Measurements from ENCODE around the gene RASGRP1. TPM values are rescaled to one million over a fixed set of nuclear protein-coding genes. Genes with fewer than 3 reads are reported as not detected.

RASGRP1 gene
- total RNA-seq, 4 donors from 2014 or later = 0.79 to 6.2 (median 1.9) TPM

DNA sequence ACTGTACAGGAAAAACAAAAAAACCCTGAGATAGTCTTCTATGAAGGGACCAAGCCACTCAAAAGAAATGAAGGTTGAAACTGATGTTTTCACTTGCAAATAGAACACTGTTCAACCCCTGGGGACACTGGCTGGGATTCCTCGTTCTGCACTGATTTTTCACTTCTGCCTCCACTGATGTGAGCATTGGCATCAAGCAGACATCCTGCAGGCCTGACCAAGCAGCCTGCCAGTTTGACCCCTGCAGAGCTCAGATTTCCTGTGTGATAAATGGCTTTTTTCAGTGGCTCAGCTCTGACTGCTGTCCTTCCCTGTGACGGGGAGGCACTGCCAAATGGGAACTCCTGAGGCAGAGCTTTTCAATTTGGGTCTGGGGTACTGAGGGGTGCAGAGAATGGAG, 50.0 kb downstream of the RASGRP1 start:
- TF ChIP-seq, protein P1, sequence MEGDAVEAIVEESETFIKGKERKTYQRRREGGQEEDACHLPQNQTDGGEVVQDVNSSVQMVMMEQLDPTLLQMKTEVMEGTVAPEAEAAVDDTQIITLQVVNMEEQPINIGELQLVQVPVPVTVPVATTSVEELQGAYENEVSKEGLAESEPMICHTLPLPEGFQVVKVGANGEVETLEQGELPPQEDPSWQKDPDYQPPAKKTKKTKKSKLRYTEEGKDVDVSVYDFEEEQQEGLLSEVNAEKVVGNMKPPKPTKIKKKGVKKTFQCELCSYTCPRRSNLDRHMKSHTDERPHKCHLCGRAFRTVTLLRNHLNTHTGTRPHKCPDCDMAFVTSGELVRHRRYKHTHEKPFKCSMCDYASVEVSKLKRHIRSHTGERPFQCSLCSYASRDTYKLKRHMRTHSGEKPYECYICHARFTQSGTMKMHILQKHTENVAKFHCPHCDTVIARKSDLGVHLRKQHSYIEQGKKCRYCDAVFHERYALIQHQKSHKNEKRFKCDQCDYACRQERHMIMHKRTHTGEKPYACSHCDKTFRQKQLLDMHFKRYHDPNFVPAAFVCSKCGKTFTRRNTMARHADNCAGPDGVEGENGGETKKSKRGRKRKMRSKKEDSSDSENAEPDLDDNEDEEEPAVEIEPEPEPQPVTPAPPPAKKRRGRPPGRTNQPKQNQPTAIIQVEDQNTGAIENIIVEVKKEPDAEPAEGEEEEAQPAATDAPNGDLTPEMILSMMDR (IDR thresholded peaks at IDR 0.05) = no peak
- DNase-seq (ENCODE audit: low spot score) (no peak), ATAC-seq (ENCODE audit: low FRiP score) (no peak)

DNA sequence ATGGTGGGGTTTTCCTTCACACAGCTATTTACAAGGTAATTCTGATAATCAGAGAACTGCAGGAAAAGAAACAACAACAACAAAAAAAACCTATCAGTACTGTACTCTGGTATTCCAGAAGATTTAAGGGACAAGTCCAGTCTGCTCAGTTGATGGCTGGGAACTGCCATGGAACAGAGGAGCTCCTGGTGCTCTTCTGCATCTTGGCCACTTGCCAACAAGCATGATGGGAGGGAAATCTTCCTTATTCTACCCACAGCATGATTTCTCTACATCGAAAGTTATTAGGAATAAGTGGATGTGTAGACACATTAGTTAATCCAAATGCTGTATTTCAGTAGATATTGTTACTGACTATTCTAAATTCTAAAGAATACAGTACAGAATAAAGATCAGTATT, 51.7 kb downstream of the RASGRP1 start:
- ATAC-seq (ENCODE audit: low FRiP score) (no peak), DNase-seq (ENCODE audit: low spot score) (no peak)
- TF ChIP-seq, protein P1 (IDR thresholded peaks at IDR 0.05) = no peak

DNA sequence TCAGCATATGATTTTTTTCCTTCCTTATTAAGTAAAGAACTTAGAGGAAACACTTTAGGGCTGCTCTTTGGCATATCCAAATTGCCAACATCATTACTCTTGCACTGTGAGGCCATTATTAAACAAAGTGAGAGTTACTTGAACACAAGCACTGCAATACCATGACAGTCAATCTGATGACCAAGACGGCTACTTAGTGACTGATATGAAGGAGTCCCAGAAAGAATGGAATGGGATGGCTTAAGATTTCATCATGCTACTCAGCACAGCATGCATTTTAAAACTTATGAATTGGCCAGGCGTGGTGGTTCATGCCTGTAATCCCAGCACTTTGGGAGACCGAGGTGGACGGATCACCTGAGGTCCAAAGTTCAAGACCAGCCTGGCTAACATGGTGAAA, 55.5 kb downstream of the RASGRP1 start:
- DNase-seq (ENCODE audit: low spot score) (no peak), ATAC-seq (ENCODE audit: low FRiP score) (no peak)
- TF ChIP-seq, protein P1 (IDR thresholded peaks at IDR 0.05) = no peak

DNA sequence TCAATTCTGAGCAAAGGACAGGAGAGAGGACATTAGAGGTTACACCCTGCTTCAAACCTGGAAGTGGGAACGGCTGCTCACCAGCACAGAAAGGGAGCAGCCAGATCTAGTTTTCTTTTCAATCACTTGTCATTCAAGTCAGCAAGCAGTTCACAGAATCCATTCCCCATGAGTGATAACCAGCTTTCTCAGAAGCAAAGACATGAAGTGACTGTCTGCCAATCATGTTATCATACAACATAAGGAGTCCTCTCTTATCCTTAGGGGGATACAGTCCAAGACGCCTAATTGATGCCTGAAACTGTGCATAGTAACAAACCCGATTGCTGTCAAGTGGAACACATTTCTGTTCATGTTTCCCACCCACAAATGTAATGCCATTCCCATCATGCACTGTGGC, 56.0 kb downstream of the RASGRP1 start:
- DNase-seq (ENCODE audit: low spot score) (no peak), ATAC-seq (ENCODE audit: low FRiP score) (no peak)
- TF ChIP-seq, protein P1 (IDR thresholded peaks at IDR 0.05) = no peak

DNA sequence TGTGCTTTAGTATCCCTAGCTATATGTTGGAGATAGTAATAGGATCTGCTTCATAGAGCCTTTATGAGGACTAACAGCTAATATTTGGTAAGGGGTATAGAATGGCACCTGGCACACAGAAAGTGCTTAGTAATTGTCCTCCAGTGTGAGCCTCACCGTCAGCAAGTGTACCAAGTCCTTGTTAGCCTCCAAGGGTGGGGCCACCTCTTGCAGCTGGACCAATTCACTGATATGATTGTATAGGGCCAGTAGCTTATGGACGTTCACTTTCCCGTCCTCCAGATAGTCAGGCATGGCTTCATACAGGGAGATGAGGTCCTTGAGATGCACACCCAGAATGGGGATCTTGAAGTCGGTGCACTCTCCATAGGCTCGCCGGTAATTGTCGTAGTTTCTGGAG, 57.0 kb downstream of the RASGRP1 start:
- TF ChIP-seq, protein P1 (IDR thresholded peaks at IDR 0.05) = no peak
- ATAC-seq (ENCODE audit: low FRiP score) = no peak
- DNase-seq (ENCODE audit: low spot score) = no peak

DNA sequence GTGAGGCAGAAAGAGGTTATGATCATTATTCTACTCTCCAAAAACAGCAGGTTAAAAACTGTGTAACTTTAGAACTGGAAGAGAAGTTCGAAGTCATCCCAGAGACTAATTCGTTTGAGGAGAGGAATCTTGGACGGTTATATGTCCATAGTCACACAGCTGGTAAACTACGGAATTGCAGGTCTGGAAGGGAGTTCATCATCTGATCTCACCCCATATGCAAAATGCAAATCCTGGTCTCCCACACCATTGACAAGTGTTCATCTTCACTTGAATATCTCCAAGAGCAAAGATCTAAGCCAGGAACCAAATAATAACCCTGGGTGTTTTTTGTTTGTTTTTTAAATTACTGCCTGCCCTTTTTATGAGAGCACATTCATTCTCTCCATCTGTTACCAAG, 57.6 kb downstream of the RASGRP1 start:
- TF ChIP-seq, protein P1 (IDR thresholded peaks at IDR 0.05) = no peak
- ATAC-seq (ENCODE audit: low FRiP score) (no peak), DNase-seq (ENCODE audit: low spot score) (no peak)

DNA sequence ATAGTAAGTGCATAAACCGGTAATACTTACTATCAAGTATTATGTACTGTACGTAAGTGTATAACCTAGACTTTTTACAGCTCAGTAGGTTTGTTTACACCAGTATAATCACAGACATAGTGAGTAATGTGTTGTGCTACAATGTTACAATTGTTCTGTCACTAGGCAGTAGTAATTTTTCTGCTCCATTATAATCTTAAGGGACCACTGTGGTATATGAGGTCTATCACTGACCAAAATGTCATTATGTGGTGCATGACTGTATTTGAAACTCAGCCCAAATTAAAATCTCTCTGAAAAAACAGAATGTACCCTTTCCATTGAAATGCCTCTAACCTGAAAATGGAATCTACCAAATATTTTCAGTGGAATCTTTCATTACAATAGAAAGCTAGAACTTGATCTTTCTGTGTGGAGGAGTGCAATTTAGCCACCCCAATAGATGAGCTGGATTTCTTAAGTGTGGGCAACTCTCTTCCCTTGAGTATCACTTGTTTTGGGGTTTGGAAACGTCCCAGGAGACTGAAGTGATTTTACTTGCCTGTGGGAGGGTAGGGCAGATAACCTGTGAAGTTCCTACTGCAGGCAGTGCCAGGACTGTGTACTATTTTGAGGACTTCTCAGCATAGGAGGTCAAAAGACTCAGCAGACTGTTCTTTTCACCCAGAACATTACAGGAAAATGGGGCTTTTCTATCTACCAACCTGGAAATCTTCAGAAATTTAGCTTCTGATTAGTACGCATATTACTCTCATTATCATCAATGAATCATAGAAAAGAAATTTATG, 59.7 kb downstream of the RASGRP1 start:
- DNase-seq (ENCODE audit: low spot score) (no peak), ATAC-seq (ENCODE audit: low FRiP score) (no peak)
- TF ChIP-seq, protein P1 (IDR thresholded peaks at IDR 0.05) = no peak
